NCI-H82 (cell line): ENCODE results near the gene TRMT10C.
A peak's percentile ranks its signal among the peaks of the same experiment; 100 is the strongest.
"Not testable (repeated sequence)": the region's sequence is repeated elsewhere in the genome, so short reads cannot be mapped to it uniquely, and the experiment has no call there.

Source experiments
- DNase-seq: peaks from one replicate; lab custom pipeline; 2025; lab: John Stamatoyannopoulos, UW

The TRMT10C gene

DNA sequence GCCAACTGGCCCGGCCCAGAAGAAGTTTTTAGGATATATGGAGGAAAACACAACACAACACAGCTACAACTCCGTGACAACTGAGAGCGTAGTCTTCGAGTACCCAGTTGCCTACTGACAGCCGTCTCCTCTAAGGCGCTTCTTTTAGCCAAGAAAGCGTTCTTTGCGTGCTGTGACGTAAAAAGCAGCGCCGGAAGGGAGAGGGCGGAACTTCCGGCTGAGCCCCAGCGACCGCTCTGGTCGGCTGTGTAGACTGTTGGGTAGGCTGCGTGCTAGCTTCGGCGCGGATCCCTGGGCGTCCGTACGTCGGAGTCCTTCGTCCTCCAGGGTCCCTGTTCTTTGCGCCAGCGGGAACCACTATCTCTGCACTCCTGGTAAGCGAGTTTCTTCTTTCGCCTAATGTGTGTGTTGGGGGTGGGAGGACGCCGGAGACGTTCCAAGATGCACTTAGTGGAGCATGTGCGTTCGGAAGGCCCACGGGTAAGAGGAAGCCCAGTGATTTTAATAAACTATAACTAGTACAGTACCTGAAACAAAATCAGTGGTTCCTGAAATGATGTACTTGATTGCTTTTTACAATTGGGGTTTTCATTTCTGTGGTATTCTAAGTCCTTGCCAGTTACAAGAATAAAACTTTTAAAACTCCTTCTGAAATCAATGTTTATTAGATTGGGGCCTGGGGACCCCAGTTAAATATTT, at the start of gene TRMT10C:
TSS of gene TRMT10C (plus strand) at position 239 of the 699 bp plus-strand sequence. CDS start 2,914 bp downstream, outside the sequence.
- DNase-seq, result peak; percentile 98

GRCh38 chr3:101512396-101512645, 49.3 kb upstream of the TRMT10C start:
- DNase-seq, result no peak

DNA sequence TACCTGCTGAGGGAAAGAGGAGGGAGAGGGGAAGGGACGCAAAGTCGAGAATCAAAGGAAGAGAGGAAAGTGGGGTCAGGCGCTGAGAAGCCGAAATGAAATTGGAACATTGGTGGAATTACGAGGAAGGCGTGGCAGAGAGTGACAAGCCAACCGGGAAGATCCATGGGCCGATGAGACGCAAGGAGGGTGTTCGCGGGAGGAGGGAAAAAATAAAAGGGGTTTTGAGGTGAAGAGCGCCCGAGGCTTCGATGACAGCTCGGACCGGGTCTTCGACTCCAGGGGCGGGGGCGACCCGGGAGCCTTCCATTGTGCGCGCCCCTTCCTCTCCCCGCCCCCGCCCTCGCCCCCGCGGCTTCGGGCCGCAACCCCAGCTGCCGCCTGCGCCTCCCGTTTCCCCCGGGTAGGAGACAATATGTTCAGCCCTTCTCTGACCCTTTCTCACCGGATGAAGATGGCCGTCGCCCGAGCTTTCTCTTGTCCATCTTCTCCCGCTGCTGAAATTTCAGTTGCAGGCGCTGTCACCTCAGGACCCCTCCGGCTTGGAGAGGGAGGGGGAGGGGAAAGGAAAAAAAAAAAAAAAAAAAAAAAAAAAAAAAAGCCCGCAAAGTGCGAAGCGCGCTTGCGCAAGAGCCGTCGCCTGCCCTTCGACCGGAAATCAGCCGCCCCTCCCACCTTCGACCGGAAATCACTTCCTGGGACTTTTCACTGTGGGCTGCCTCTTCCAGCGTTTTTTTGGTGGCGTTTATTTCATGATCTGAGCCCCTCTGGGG, 48.8 kb upstream of the TRMT10C start, which contains the start of gene SENP7:
TSS of gene SENP7 (minus strand) at position 567 of the 773 bp plus-strand sequence. CDS start at position 485, 82 bp downstream.
- peak; percentile 93 for DNase-seq

DNA sequence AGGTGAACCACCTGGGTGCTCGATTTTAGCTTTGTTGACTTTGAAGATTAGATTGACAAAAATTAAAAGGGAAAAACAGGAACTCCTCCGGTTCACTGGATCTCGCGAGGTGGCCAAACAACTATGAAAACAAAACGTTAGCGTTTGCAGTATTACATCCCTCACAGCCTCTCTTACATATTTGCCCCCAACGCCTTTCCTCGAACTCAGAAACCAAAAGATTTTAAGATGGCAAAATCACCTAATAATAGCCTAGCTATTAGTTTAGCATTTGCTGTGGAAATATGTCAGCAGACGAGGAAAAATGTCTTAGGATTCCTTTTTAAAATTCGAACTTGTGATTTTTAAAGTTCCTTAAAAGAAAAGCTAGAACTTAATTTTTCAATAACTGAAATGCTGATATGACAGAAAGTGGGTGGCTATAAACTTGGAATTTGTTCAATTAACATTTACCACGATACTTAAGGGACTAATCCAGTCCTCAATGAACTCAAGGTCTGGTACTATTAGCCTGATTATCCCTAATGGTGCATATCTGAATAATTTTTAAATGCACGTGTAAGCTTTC, 48.2 kb upstream of the TRMT10C start:
- peak; percentile 43 for DNase-seq

DNA sequence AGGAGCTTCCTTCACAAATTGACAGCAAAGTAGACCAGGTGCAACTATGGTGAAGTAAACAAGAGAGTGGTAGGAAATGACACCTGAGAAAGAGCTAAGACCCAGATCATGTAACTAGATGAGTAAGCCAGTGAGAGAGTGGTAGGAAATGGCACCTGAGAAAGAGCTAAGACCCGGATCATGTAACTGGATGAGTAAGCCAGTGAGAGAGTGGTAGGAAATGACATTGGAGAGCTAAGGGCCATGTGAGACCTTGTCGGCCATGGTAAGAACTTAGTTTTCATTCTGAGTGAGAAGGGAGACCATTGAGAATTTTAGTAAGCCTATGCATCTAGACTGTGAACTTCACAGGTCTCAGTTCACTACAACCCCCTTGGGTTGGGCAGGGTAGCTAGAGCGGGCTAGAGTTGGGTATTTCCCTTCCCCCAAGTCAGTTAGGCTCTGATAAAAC, 43.2 kb upstream of the TRMT10C start:
- peak; percentile 13 for DNase-seq

DNA sequence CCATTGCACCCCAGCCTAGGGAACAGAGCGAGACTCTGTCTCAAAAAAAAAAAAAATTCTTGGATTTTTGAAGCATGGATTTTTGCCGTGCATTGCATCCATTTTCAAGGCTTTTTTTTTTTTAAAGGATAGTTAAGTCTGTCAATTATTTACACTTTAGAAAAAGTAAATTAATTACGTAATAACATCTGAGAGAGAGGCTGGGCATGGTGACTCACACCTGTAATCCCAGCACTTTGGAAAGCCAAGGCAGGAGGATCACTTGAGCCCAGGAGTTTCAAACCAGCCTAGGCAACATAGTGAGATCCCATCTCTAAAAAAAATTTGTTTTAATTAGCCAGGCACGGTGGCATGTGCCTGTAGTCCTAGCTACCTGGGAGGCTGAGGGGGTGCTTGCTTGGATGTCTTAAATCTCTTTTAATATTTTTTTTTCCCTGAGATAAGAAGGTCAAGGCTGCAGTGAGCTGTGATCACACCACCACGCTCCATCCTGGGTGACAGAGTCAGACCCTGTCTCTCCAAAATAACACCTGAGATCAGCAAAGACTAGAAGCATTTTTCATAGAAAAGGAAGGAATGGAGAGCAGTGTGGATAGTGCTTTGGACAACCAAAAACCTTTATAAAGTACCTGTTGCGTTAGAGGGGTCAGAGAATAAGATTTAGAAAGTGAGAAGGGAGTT, 41.8 kb upstream of the TRMT10C start:
- no peak for DNase-seq

GRCh38 chr3:101521211-101521701, 40.4 kb upstream of the TRMT10C start:
- no peak for DNase-seq

DNA sequence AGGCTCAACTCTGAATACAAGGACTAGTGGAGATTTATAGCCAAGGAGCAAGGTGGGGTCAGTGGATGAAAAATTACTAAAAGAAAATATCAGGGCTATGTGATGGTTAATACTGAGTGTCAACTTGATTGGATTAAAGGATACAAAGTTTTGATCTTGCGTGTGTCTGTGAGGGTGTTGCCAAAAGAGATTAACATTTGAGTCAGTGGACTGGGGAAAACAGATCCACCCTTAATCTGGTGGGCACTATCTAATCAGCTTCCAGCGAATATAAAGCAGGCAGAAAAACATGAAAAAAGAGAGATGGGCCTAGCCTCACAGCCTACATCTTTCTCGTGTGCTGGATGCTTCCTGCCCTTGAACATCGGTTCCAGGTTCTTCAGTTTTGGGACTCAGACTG, 34.2 kb upstream of the TRMT10C start:
- peak; percentile 93 for DNase-seq

- peak; percentile 33 for DNase-seq
Measured at GRCh38 chr3:101527906-101528305, 33.8 kb upstream of the TRMT10C start.

DNA sequence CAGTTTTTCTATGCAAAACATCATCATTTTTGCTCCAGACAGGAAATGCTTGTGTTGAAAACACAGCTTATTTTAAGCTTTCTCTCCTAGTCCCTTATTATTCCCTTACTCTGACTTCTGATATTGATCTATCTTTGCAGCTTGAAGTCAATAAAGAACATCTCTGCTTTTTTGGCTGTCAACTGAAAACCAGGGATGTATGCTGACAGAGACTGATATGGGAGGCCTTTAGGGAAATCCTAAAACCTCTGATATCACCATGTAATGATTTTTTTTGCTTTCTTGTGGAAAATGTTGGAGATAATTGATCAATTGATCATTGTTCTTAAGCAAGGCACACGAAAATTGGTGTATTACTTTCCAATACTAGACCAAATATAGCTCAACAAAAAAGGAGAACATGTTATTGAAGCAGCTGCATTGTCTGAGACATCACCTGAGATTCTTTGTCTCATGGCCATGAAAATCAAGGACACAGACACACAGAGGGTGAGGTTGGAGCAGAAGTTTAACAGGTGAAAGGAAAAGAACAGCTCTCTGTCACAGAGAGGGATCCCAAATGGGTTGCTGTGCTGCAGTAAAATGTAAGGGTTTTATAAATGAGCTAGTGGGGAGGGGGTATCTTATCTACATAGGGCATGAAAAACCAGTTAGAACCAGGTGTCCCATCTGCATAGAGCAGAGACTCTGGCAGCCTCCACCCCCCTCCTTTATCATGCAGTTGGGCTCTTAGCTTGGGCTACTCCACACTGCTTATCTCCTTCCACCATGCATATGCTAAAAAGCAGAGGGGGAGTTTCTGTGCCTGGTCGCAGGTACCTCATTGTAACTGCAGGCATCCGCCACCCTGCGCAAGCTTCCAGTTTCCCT, 31.6 kb upstream of the TRMT10C start:
- DNase-seq, result no peak

- DNase-seq, result no peak
Measured at GRCh38 chr3:101530686-101531047, 31.0 kb upstream of the TRMT10C start.

GRCh38 chr3:101531473-101532086, 30.1 kb upstream of the TRMT10C start:
- DNase-seq, result no peak

DNA sequence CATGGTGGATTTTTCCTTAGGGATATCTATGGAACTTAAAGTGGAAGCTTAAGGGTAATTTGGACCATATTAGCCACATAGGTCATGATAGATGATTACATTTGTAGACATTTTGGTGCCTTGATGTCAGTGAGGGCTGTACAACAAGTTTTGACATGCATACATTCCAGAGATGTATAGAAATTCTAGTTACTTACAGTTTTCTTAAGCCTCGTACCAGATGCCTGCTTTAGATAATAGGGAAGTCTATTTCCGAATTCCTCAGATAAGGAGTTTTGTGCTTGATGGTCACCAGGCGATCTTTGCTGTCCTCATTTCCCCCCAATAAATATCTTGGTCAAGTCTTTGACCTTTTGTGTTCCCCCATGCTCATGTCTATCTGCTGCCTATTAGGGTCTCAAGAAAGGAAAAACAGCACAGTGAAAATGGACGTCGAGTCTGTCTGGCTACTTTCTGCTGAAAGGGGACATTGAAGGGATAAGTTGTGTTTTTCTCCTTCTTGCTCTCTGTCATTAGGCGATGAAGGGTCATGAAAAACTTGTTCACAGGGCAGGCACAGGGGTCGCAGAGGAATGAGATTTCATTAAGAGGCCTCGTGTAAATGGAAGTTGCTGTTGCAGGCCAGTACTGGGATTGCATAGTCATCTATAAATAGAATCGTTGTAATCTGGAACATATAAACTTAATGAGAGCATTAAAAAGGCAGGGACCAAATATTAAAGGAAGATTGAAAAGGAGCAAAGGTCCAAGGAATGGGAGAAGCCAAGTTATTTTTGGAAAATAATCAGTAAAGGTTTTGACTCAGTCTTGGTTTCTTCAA, 28.7 kb upstream of the TRMT10C start:
- DNase-seq, result no peak

DNA sequence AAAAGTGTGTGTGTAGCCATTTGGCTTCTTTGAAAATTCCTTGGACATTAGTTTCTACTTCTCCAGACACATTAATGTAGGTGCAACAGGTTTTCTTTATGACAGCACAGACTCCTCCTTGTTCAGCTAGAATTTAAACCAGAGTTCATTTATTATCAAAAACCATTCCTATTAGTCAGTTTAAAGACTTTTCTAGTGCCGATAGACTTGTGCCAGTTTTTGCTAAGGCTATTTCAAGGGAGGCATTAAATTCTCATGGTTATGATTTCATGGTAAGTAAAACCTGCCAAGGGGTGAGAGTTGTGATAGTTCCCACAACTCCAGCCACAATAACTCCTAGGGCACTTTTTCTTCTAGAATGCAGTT, 28.1 kb upstream of the TRMT10C start:
- DNase-seq, result no peak

DNA sequence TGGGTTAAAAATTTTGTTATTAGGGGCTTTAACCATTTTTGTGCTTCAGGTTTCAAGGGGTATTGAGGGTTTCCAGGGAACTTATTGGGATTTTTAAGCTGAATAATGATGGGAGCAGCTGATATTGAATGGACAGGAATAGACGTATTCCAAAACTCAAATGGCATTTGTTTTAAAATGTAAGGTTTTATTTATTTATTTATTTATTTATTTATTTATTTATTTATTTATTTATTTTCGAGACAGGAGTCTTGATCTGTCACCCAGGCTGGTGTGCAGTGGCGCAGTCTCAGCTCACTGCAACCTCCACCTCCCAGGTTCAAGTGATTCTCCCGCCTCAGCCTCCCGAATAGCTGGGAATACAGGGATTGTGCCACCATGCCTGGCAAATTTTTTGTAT, 26.4 kb upstream of the TRMT10C start:
- DNase-seq, result no peak

- DNase-seq, result peak; percentile 62
Measured at GRCh38 chr3:101536266-101536665, 25.4 kb upstream of the TRMT10C start.

DNA sequence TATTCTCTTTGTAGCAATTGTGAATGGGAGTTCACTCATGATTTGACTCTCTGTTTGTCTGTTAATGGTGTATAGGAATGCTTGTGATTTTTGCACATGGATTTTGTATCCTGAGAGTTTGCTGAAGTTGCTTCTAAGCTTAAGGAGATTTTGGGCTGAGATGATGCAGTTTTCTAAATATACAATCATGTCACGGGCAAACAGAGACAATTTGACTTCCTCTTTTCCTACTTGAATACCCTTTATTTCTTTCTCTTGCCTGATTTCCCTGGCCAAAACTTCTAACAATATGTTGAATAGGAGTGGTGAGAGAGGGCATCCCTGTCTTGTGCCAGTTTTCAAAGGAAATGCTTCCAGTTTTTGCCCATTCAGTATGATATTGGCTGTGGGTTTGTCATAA, 24.7 kb upstream of the TRMT10C start:
- DNase-seq, result not testable (repeated sequence)

DNA sequence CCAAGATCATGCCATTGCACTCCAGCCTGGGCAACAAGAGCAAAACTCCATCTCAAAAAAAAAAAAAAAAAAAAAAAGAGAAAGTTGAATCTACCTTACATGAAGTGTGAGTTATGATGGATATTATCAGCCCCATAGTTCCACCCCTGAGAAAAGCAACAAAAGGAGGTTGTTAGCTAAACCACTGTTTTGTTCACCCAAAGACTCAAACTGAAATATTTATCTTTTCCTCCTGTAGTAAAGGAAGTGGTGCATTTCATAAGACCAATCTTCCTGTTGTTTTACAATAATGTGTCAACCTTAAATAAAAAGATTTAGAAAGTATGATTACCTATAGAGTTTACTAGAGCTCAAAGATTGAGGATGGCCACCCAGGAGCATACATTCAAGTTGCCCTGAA, 18.7 kb upstream of the TRMT10C start:
- no peak for DNase-seq

DNA sequence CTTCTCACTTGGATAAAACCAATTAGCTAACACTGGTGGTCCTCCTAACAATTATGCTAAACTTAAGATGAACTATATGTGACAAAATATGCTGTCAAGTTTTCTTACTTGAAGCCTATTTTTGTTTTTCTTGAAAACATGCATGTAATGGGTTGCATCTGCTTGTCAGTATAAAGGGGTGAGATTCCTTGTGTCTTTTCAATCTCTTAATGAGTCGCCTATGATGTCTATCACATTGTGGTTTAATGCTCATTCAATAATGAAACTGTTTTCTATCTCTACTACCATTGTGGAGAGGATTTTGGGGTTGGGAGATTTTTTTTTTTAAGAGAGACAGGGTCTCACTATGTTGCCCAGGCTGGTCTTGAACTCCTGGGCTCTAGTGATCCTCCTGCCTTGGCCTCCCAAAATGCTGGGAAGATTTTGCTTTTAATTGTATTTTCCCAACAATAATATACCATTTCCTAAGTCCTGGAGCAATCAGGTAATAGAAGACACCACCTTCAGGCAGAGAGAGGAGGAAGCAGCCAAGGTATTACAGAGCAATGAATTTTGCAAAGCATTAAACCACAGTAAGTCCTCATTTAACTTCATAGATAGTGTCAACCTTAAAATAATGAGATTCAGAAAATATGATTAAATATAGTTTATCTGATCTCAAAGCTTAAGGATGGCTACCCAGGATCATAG, 17.4 kb upstream of the TRMT10C start:
- DNase-seq, result no peak
